Caco-2 (cell line): ENCODE results near the gene CTIF. TPM values are rescaled to one million over a fixed set of nuclear protein-coding genes. Genes with fewer than 3 reads are reported as not detected.

Experiments
- BruUV-seq: library from RNA; stranded (reverse); fragments of 400-500 nt; replicated peaks from 2 replicates; lab custom pipeline; 2021; lab: Mats Ljungman, UMichigan
- CTCF ChIA-PET: fragments of 300-600 bp; sonication (Branson Sonifier 250); formaldehyde crosslinking; loops from one replicate; lab custom pipeline; 2022; ENCODE audit warnings: antibody characterized with exemption; lab: Charles Lee
- POLR2A ChIA-PET: fragments of 300-600 bp; sonication (Branson Sonifier 250); formaldehyde crosslinking; loops from one replicate; lab custom pipeline; 2022; ENCODE audit warnings: antibody characterized with exemption; lab: Charles Lee
- DNase-seq, 2 experiments: peaks; one replicate each; pipeline versions ENCODE4 v3.0.0 to v3.0.0-alpha.2; 2020 to 2022
- H3K27me3 ChIP-seq: replicated peaks from 2 replicates; pipeline ENCODE4 v1.6.0; 2011; ENCODE audit warnings: low read length; ENCODE audit not compliant: control insufficient read depth, insufficient read depth
- H3K36me3 ChIP-seq: 2 replicates; pipeline ENCODE4 v1.5.1; 2011; ENCODE audit warnings: low read length; ENCODE audit not compliant: control insufficient read depth, insufficient read depth
- H3K4me1 ChIP-seq: fragments of 250-450 bp; sonication (Bioruptor Pico); 2 replicates; pipeline ENCODE4 v1.5.1; 2020; ENCODE audit warnings: mild to moderate bottlenecking
- H3K4me3 ChIP-seq: 2 replicates; pipeline ENCODE4 v1.5.1; 2011; ENCODE audit warnings: low read depth, mild to moderate bottlenecking, control low read depth, low read length
- H3K9me3 ChIP-seq: fragments of 250-450 bp; sonication (Bioruptor Pico); 2 replicates; pipeline ENCODE4 v1.5.1; 2020; ENCODE audit warnings: mild to moderate bottlenecking, moderate library complexity
- H3K27ac Mint-ChIP-seq: one replicate; pipeline ENCODE4 v1.8.0; 2022; ENCODE audit warnings: mixed read lengths; ENCODE audit not compliant: unreplicated experiment
- H3K27me3 Mint-ChIP-seq: one replicate; pipeline ENCODE4 v1.8.0; 2022; ENCODE audit warnings: mixed read lengths; ENCODE audit not compliant: insufficient read depth, unreplicated experiment
- H3K36me3 Mint-ChIP-seq: one replicate; pipeline ENCODE4 v1.8.0; 2022; ENCODE audit warnings: mild to moderate bottlenecking, mixed read lengths; ENCODE audit not compliant: insufficient read depth, unreplicated experiment
- H3K4me1 Mint-ChIP-seq: one replicate; pipeline ENCODE4 v1.8.0; 2022; ENCODE audit warnings: low read depth, mixed read lengths; ENCODE audit not compliant: unreplicated experiment
- H3K4me3 Mint-ChIP-seq: one replicate; pipeline ENCODE4 v1.8.0; 2022; ENCODE audit warnings: mild to moderate bottlenecking, moderate library complexity, mixed read lengths; ENCODE audit not compliant: unreplicated experiment
- H3K9me3 Mint-ChIP-seq: one replicate; pipeline ENCODE4 v1.8.0; 2022; ENCODE audit warnings: mixed read lengths; ENCODE audit not compliant: unreplicated experiment
- intact Hi-C: fragments of 100-400 bp; cut with micrococcal nuclease; formaldehyde crosslinking; loops from one replicate; pipeline ENCODE4 v1.10.0; 2022; ENCODE audit not compliant: unreplicated experiment
- total RNA-seq: library from RNA; stranded (reverse); gene quantifications from 2 replicates; pipeline ENCODE4 v1.2.3, GENCODE V29; 2022
- TF ChIP-seq, protein P1 (sequence below), 2 experiments: fragments of 200-600 bp in 1 of 2; IDR thresholded peaks; 1 replicate in 1 of 2; 2 replicates in 1 of 2; pipeline versions ENCODE4 v1.5.1 to v1.8.0; 2011 to 2022; ENCODE audit warnings: antibody characterized with exemption in 1 of 2, control low read depth in 1 of 2, inconsistent platforms in 1 of 2, low read depth in 1 of 2, low read length in 1 of 2, mild to moderate bottlenecking in 1 of 2, moderate library complexity in 1 of 2; ENCODE audit not compliant: insufficient read depth in 1 of 2, severe bottlenecking in 1 of 2, unreplicated experiment in 1 of 2

CTIF gene
- total RNA-seq, 1 experiment from 2014 or later, result 19.9 TPM

DNA sequence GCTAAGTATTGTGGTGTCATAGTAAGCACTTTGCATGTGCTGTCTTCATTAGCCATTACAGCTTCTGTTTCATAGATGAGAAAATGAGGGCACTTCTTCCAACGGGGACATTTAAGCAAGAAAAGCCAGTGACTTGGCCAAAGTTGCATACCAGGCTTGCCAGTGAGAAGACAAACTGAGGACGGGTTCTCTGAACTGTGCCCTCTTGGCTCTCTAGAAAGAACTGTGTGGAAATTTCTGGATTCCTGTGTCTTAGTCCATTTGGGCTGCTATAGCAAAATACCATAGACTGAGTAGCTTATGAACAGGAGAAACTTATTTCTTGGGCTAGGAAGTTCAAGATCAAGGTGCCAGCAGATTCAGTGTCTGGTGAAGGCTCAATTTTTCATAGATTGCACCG, 13.3 kb downstream of the CTIF start:
- Histone ChIP-seq H3K27me3 (no peaks in the 10 kb centered on the region), H3K4me3 (no peak overlapping the region), H3K9me3 (no peaks in the 10 kb centered on the region), H3K4me1 (peaks cover 13% of the 10 kb centered on the region), H3K36me3 (no peaks in the 10 kb centered on the region)
- no peak for DNase-seq
- TF ChIP-seq, protein P1, sequence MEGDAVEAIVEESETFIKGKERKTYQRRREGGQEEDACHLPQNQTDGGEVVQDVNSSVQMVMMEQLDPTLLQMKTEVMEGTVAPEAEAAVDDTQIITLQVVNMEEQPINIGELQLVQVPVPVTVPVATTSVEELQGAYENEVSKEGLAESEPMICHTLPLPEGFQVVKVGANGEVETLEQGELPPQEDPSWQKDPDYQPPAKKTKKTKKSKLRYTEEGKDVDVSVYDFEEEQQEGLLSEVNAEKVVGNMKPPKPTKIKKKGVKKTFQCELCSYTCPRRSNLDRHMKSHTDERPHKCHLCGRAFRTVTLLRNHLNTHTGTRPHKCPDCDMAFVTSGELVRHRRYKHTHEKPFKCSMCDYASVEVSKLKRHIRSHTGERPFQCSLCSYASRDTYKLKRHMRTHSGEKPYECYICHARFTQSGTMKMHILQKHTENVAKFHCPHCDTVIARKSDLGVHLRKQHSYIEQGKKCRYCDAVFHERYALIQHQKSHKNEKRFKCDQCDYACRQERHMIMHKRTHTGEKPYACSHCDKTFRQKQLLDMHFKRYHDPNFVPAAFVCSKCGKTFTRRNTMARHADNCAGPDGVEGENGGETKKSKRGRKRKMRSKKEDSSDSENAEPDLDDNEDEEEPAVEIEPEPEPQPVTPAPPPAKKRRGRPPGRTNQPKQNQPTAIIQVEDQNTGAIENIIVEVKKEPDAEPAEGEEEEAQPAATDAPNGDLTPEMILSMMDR (IDR thresholded peaks at IDR 0.05; ENCODE audit: insufficient read depth in 1 of 2, low read depth in 1 of 2, low read length in 1 of 2, severe bottlenecking in 1 of 2, unreplicated experiment in 1 of 2), result no peak
- intact Hi-C loops, result no loop called here
- Mint-ChIP-seq H3K27ac (no peak overlapping the region), H3K4me1 (peaks cover 7% of the 10 kb centered on the region), H3K4me3 (no peak overlapping the region), H3K27me3 (no peaks in the 10 kb centered on the region), H3K9me3 (no peaks in the 10 kb centered on the region), H3K36me3 (peaks cover 11% of the 10 kb centered on the region)
- BruUV-seq, result no TSS peak
- ChIA-PET POLR2A (no interaction called here), CTCF (no interaction called here)

DNA sequence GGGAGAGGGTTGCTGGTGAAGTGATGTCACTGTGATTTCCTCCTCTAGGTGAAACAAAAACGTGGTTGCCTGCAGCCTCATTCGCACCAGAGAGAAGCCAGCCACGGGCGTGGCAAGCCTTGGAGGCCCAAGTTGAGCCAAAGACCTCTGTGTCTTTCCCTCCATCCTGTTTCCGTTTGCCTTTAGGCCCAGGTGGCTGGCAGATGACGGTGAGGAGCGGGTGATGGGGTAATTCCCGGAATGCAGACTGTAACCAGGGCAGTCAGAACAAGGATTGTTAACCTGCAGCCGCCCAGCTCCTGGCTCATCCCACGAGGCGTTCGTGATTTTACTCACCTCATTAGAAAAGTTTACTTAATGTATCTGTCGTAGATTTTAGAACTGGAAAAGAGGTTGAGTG, 14.4 kb downstream of the CTIF start:
- Histone ChIP-seq H3K4me3 (no peak overlapping the region), H3K27me3 (no peaks in the 10 kb centered on the region), H3K9me3 (no peaks in the 10 kb centered on the region), H3K36me3 (no peaks in the 10 kb centered on the region), H3K4me1 (peaks cover 4% of the 10 kb centered on the region)
- Mint-ChIP-seq H3K27ac (no peak overlapping the region), H3K9me3 (no peaks in the 10 kb centered on the region), H3K36me3 (peaks cover 16% of the 10 kb centered on the region), H3K27me3 (no peaks in the 10 kb centered on the region), H3K4me3 (no peak overlapping the region), H3K4me1 (peaks cover 7% of the 10 kb centered on the region)
- no peak for DNase-seq
- TF ChIP-seq, protein P1 (IDR thresholded peaks at IDR 0.05; ENCODE audit: insufficient read depth in 1 of 2, low read depth in 1 of 2, low read length in 1 of 2, severe bottlenecking in 1 of 2, unreplicated experiment in 1 of 2), result no peak
- CTCF ChIA-PET, result no interaction called here
- POLR2A ChIA-PET, result no interaction called here
- intact Hi-C loops, result no loop called here
- no TSS peak for BruUV-seq

DNA sequence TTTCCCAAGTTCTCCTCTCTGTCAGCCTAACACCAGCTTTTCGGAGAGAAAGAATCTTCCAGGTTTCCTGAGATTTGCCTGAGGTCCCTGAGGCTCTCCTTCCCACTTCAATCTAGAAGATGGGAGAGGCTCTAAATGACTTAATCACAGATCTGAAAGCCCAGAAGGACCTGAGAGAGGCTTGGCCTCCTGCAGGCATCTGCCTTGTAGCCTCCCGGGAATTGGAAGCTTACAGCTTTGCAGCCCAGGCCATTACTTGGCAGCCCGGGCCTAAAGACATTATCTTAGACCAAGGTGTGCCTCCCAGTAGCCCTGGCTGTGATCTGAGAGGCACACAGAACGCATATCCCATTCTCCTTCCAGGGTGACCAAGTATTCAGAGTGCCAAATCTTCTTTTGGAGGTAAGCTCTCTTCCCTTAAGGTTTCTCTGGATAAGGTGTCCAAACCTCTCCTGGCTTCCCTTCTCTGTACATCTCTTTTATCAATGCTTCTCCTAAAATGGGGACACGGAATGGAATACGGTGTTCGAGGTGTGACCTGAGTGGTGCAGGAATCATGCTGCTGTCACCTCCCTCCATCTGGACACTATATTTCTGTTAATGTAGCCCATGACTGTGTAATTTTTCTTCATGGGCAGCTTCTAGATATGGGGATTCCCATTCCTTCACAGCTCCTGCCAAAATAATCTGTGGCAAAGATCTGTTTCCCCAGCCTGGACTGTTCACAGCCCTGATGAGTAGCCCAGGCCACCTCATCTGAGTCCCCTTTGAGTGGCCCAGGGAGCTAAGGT, 16.0 kb downstream of the CTIF start:
- TF ChIP-seq, protein P1 (IDR thresholded peaks at IDR 0.05; ENCODE audit: insufficient read depth in 1 of 2, low read depth in 1 of 2, low read length in 1 of 2, severe bottlenecking in 1 of 2, unreplicated experiment in 1 of 2), result no peak
- DNase-seq, result no peak
- Histone ChIP-seq H3K4me3 (no peak overlapping the region), H3K36me3 (no peaks in the 10 kb centered on the region), H3K4me1 (no peaks in the 10 kb centered on the region), H3K9me3 (no peaks in the 10 kb centered on the region), H3K27me3 (no peaks in the 10 kb centered on the region)
- no TSS peak for BruUV-seq
- Mint-ChIP-seq H3K36me3 (peaks cover 11% of the 10 kb centered on the region), H3K27ac (no peak overlapping the region), H3K9me3 (no peaks in the 10 kb centered on the region), H3K4me3 (no peak overlapping the region), H3K4me1 (no peaks in the 10 kb centered on the region), H3K27me3 (no peaks in the 10 kb centered on the region)
- intact Hi-C loops, result no loop called here
- CTCF ChIA-PET, result no interaction called here
- POLR2A ChIA-PET, result no interaction called here
